ENCODE measurements around the gene DGLUCY.

DNA sequence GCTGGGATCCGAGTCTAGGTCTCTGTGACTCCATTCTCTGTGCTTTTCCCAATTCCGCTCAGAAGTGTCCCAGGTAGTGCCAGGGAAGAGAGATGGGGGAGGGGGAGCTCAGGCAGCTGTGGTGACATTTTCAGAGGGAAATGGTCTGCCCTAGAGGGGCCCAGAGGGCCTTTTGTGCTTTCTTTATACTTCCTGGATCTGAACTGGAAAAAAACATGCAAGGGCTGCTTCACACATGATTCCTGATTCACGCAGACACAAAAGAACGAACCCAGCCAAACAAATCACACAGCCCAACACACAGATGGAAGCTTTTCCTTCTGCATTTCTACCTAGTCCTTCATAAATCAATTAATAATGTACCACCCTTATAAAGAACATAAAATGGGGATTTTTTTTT, 104.1 kb downstream of the DGLUCY start:
- TF ChIP-seq, protein P1, sequence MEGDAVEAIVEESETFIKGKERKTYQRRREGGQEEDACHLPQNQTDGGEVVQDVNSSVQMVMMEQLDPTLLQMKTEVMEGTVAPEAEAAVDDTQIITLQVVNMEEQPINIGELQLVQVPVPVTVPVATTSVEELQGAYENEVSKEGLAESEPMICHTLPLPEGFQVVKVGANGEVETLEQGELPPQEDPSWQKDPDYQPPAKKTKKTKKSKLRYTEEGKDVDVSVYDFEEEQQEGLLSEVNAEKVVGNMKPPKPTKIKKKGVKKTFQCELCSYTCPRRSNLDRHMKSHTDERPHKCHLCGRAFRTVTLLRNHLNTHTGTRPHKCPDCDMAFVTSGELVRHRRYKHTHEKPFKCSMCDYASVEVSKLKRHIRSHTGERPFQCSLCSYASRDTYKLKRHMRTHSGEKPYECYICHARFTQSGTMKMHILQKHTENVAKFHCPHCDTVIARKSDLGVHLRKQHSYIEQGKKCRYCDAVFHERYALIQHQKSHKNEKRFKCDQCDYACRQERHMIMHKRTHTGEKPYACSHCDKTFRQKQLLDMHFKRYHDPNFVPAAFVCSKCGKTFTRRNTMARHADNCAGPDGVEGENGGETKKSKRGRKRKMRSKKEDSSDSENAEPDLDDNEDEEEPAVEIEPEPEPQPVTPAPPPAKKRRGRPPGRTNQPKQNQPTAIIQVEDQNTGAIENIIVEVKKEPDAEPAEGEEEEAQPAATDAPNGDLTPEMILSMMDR (IDR thresholded peaks at IDR 0.05) = no peak
- no peak for TF ChIP-seq POLR2A (IDR thresholded peaks at IDR 0.05)
